ENCODE results near the gene IGDCC3. TPM values are rescaled to one million over a fixed set of nuclear protein-coding genes. Genes with fewer than 3 reads are reported as not detected.

Gene IGDCC3
- polyA plus RNA-seq, 2 of the 4 experiments (the other 2 are of a cell fraction), result 0.04 to 0.12 TPM

DNA sequence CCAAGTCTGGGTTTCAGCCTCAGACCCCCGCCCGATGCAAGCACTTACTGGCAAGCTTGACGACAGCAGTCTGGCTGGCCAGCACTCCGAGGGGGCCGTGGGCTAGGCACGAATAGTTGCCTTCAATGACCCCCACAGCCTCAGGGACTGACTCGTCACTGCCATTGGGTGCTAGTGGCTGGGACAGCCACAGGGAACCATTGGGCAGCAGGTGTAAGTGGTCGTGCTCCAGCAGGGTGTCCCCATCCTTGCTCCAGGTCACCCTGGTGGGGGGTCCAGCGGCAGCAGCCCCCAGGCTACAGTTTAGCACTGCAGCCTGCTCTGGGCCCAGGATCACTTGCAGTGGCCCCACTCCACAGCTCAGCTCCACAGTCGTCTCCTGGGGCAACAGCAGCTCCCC lies 33.2 kb upstream of the IGDCC3 start:
- peak overlapping the region; percentile 52 for H3K4me2 ChIP-seq
- ATAC-seq (peak in 1 of 2 experiments; percentile 31; a peak in 3 of 6 replicates), FAIRE-seq (no peak), DNase-seq (ENCODE audit: low read depth in 1 of 2, low spot score in 1 of 2) (no peak)
- CTCF ChIA-PET, result interaction anchor here (1.0 to 15.0 kb wide), 4 partner anchors 7 to 92 kb away, joined by 3 to 256 read pairs (median 24); partner anchors contain the start of gene IGDCC4
- H3K27ac ChIP-seq, result peak overlapping the region; percentile 50 to 70
- 86% methylated on average over 10 of the region's 10 CpGs for WGBS (ENCODE audit: missing lambda C conversion rate)
- peaks cover 53% of the 10 kb centered on the region for H3K4me1 ChIP-seq
- H3K4me3 ChIP-seq, result no peak overlapping the region
- H3K9me3 ChIP-seq, result no peaks in the 10 kb centered on the region
- POLR2A ChIA-PET, result no interaction called here
- no peak for TF ChIP-seq CHD2 (IDR thresholded peaks at IDR 0.05; ENCODE audit: low read length, partially characterized antibody)
- TF ChIP-seq JUNB (IDR thresholded peaks at IDR 0.05), result no peak
- TF ChIP-seq RFX5 (IDR thresholded peaks at IDR 0.05), result no peak
- no peak for TF ChIP-seq MAFK (IDR thresholded peaks at IDR 0.05; ENCODE audit: partially characterized antibody)
- no peak for TF ChIP-seq ZNF302 (CRISPR knock-in tag; IDR thresholded peaks at IDR 0.05)
- TF ChIP-seq, protein P1, sequence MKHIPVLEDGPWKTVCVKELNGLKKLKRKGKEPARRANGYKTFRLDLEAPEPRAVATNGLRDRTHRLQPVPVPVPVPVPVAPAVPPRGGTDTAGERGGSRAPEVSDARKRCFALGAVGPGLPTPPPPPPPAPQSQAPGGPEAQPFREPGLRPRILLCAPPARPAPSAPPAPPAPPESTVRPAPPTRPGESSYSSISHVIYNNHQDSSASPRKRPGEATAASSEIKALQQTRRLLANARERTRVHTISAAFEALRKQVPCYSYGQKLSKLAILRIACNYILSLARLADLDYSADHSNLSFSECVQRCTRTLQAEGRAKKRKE (CRISPR knock-in tag; IDR thresholded peaks at IDR 0.05; ENCODE audit: low read depth), result no peak
- TF ChIP-seq EHMT2 (IDR thresholded peaks at IDR 0.05; ENCODE audit: low read depth), result no peak
- TF ChIP-seq CHD4 (IDR thresholded peaks at IDR 0.05; ENCODE audit: borderline replicate concordance), result no peak
- TF ChIP-seq, protein P2, sequence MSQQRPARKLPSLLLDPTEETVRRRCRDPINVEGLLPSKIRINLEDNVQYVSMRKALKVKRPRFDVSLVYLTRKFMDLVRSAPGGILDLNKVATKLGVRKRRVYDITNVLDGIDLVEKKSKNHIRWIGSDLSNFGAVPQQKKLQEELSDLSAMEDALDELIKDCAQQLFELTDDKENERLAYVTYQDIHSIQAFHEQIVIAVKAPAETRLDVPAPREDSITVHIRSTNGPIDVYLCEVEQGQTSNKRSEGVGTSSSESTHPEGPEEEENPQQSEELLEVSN (IDR thresholded peaks at IDR 0.05; ENCODE audit: borderline replicate concordance, low read depth), result no peak

DNA sequence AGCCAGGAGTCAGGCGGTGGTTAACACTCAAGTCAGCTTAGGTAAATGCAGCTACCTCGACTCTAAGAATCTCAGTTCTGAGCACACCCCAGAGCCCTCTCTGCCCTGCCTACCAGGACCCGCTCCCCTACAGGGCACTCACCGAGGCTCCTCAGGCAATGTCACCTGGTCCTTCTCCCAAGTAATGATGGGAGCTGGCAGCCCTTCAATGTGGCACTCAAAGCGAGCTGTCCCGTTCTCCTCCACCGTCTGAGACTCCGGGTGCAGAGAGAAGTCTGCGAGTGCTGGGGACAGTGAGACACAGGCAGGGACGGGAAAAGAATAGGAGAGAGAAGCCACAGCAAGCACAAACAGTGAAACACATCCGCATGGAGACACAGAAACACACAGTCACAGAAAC lies 32.2 kb upstream of the IGDCC3 start:
- Histone ChIP-seq H3K4me2 (no peak overlapping the region), H3K4me1 (peaks cover 43% of the 10 kb centered on the region), H3K4me3 (no peak overlapping the region), H3K9me3 (no peaks in the 10 kb centered on the region), H3K27ac (peak overlapping the region; percentile 50 to 70; a peak in 5 of 6 replicates)
- no peak for FAIRE-seq
- ATAC-seq, result no peak
- POLR2A ChIA-PET, result no interaction called here
- WGBS (ENCODE audit: missing lambda C conversion rate), result 92% methylated on average over 11 of the region's 11 CpGs
- DNase-seq (ENCODE audit: low read depth in 1 of 2, low spot score in 1 of 2), result no peak
- no peak for TF ChIP-seq GATA3 (IDR thresholded peaks at IDR 0.05; ENCODE audit: borderline replicate concordance)
- TF ChIP-seq, protein P2 (IDR thresholded peaks at IDR 0.05; ENCODE audit: borderline replicate concordance, low read depth), result no peak
- no peak for TF ChIP-seq ZFP36 (IDR thresholded peaks at IDR 0.05; ENCODE audit: borderline replicate concordance, partially characterized antibody)
- TF ChIP-seq FOXS1 (CRISPR knock-in tag; IDR thresholded peaks at IDR 0.05), result no peak
- no peak for TF ChIP-seq ZSCAN20 (CRISPR knock-in tag; IDR thresholded peaks at IDR 0.05)
- TF ChIP-seq NPAS2 (CRISPR knock-in tag; IDR thresholded peaks at IDR 0.05; ENCODE audit: borderline replicate concordance), result no peak
- TF ChIP-seq RNF2 (IDR thresholded peaks at IDR 0.05; ENCODE audit: borderline replicate concordance, low read depth), result no peak
- no peak for TF ChIP-seq PBX3 (IDR thresholded peaks at IDR 0.05)
- TF ChIP-seq ZC3H11A (IDR thresholded peaks at IDR 0.05), result no peak
- TF ChIP-seq RARB (CRISPR knock-in tag; IDR thresholded peaks at IDR 0.05), result no peak
- no peak for TF ChIP-seq MAX (IDR thresholded peaks at IDR 0.05)
- no peak for TF ChIP-seq ESRRA (IDR thresholded peaks at IDR 0.05; ENCODE audit: borderline replicate concordance, low read length)
- no peak for TF ChIP-seq JUN (IDR thresholded peaks at IDR 0.05)
- CTCF ChIA-PET, result interaction anchor here (0.7 to 15.0 kb wide), 5 partner anchors 7 to 91 kb away, joined by 3 to 256 read pairs (median 9); partner anchors contain the start of gene IGDCC4

Measured in A549 (cell line).